Measurements from ENCODE around the gene SRSF2. TPM values are rescaled to one million over a fixed set of nuclear protein-coding genes. Genes with fewer than 3 reads are reported as not detected.

SRSF2 gene
- total RNA-seq, 4 donors from 2014 or later: 208 to 463 (median 244) TPM

DNA sequence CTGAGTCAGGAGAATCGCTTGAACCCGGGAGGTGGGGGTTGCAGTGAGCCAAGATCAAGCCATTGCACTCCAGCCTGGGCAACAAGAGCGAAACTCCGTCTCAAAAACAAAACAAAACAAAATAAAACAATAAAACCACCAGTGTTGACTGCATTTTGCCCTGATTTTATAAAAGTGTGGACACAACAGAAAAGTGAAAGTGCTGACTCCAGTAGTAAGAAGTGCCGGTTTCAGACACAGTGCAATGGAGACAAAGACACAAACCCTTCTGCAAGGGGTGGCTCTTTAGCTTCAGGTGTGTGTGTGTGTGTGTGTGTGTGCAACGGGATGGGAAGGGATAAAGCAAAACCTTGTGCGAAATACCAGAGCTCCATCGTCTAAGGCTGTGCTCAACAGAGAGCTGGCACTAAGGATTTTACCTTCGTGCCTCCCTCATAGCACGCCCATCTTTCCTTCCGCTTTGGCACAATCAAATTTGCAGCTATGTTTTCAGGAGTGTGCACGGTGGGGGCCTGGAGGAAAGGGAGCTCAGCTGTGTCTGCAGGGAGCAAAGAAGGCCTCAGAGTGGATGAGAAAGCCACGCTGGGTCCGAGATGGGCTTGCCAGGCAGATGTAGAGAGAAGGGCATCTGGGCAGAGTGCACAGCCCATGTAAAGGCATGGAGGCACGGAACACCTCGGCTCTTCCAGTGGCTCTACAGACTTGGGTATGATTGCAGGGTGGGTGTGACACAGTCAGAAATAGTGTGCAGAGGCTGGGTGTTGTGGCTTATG lies 41.9 kb downstream of the SRSF2 start:
- ATAC-seq (ENCODE audit: low FRiP score) (peak; percentile 46), DNase-seq (ENCODE audit: low spot score) (no peak)
- TF ChIP-seq, protein P1, sequence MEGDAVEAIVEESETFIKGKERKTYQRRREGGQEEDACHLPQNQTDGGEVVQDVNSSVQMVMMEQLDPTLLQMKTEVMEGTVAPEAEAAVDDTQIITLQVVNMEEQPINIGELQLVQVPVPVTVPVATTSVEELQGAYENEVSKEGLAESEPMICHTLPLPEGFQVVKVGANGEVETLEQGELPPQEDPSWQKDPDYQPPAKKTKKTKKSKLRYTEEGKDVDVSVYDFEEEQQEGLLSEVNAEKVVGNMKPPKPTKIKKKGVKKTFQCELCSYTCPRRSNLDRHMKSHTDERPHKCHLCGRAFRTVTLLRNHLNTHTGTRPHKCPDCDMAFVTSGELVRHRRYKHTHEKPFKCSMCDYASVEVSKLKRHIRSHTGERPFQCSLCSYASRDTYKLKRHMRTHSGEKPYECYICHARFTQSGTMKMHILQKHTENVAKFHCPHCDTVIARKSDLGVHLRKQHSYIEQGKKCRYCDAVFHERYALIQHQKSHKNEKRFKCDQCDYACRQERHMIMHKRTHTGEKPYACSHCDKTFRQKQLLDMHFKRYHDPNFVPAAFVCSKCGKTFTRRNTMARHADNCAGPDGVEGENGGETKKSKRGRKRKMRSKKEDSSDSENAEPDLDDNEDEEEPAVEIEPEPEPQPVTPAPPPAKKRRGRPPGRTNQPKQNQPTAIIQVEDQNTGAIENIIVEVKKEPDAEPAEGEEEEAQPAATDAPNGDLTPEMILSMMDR (IDR thresholded peaks at IDR 0.05): no peak

DNA sequence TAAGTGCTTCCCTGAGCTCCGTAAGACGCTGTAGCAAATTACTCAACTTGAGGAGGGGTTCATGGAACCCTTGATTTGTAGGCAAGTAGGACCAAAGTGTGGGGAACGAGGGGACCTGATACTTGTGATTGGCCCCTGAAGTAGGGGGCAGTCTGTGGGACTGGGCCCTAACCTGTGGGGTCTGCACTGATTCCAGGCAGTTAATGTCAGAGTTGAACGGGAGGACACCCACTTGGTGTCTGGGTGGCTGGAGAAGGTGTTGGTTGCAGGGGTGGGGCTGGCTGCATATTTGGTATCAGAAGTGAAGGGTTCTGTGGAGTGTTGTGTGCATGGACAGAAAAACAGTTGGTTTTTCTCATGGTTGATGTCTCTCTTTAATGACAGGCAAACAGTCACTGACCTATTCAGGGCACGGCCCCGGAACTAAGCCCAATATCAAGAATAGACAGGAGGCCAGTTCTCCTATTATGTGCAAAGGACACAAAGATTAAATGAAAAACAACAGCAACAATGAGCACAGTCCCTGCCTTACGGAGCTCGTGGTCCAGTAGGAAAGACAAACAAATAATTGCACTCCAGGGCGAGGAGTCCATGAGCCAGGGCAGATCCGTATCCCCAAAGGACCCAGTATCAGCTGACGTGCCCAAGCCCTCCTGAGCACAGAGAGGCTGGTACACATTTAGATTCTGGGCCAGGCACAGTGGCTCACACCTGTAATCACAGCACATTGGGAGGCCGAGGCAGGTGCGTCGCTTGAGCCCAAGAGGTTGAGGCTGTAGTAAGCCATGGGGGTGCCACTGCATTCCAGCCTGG lies 45.5 kb downstream of the SRSF2 start:
- no peak for ATAC-seq (ENCODE audit: low FRiP score)
- DNase-seq (ENCODE audit: low spot score): no peak
- TF ChIP-seq, protein P1 (IDR thresholded peaks at IDR 0.05): no peak

DNA sequence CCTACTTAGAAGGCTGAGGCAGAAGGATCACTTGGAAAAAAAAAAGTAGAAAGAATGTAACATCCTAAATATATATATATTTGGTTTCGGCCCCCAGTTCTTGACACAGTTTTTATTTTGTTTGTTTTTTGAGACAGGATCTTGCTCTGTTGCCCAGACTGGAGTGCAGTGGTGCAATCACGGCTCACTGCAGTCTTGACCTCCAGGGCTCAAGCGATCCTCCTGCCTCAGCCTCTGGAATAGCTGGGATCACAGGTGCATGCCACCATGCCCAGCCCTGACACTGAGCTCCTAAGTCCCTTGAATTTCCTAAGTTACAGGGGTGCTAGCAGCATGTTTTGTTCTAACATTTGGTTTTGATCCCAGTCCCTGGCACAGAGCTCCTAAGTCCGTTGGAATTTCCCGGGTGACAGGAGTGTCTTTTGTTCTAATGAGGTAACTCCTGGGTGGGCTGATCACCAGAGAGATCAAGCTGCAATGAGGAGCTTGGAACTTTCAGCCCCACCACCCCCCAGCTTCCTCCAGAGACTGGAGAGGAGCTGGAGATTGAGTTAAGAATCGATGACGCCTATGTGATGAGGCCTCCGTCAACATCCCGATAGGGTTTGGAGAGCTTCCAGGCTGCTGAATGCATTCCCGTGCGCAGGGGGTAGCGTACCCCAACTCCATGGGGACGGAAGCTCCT lies 46.4 kb downstream of the SRSF2 start:
- ATAC-seq (ENCODE audit: low FRiP score): no peak
- TF ChIP-seq, protein P1 (IDR thresholded peaks at IDR 0.05): no peak
- DNase-seq (ENCODE audit: low spot score): no peak

DNA sequence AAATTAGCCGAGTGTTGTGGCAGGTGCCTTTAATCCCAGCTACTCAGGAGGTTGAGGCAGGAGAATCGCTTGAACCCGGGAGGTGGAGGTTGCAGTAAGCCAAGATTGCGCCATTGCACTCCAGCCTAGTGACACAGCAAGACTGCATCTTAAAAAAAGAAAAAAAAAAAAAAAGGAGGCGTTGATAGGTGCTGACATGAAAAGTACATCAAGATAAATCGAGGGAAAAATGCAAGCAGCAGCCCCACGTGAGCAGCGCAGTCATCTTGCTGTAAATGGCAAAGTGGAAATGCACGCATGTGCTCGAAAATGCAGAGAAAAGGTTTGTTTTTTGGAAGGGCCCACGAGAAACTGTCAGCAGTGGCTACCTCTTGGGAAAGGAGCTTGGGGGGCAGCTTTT lies 47.3 kb downstream of the SRSF2 start:
- DNase-seq (ENCODE audit: low spot score): no peak
- no peak for ATAC-seq (ENCODE audit: low FRiP score)
- TF ChIP-seq, protein P1 (IDR thresholded peaks at IDR 0.05): no peak

DNA sequence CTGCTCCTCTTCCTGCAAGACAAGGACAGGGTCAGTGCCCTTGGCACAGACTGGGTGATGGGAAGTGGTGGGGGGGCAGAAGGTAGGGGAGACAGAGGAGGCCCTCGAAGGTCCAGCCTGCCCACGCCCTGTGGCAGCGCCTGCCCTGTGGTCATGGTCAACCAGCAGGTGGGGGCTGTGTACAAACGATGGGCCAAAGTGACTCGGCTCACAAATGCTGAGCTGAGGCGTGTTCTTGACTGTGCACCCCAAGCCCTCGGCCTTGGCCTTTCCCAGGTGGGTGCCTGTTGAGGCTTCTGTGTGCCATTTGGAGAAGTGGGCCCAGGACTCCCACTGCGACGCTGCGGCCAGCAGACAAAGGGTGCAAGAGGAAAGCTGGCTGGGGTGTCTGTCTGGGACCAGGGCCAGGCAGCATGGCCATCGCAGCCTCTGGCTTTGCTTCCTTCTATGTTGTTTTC lies 48.9 kb downstream of the SRSF2 start:
- DNase-seq (ENCODE audit: low spot score): no peak

More for the DNA sequence above, 48.9 kb downstream of the SRSF2 start:
- peak; percentile 60 for ATAC-seq (ENCODE audit: low FRiP score)
- TF ChIP-seq, protein P1 (IDR thresholded peaks at IDR 0.05): no peak
